CD4-positive, alpha-beta T cell treated with Interleukin-15 for 1 hour (primary cell): ENCODE data around the gene STIM2.

Experiments used
- DNase-seq: peaks from one replicate; pipeline ENCODE4 v3.0.0-alpha.2; 2020

The STIM2 gene

DNA sequence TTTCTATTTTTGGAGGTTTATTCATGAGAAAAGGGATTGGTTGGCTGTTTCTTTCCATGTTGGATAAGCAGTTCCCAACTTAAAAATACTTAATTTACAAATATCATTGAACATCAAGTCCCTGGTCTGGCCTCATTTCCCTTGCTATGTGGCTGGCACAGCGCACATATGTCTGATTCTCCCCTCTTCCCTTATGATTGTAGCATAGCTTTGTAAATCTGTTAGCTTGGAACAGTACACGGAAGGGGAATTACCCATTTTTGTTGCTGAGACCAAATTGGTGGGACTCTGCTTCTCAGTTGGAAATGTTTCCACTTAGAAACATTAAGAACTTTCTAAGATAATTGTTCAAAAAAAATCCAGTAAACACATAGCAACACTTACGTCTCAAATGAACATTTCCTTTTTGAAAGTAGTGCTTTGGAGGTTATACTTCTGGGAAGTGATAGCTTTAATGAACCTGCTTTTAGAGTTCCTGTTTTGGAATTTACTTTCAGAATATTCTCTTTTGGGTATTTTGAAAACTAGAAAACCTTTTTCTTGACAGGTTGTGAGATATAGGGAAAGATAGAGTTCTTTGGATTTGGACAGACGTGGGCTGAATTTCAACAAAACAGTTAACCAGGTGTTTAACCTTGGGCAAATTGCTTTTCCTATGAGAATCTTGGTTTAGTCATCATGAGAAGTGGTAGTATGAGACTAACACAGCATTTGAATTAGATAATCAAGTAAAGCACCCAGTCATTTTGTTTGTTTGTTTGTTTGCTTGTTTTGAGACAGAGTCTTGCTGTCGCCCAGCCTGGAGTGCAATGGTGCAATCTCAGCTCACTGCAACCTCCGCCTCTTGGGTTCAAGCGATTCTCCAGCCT is 47.3 kb downstream of the STIM2 start:
- DNase-seq = no peak

DNA sequence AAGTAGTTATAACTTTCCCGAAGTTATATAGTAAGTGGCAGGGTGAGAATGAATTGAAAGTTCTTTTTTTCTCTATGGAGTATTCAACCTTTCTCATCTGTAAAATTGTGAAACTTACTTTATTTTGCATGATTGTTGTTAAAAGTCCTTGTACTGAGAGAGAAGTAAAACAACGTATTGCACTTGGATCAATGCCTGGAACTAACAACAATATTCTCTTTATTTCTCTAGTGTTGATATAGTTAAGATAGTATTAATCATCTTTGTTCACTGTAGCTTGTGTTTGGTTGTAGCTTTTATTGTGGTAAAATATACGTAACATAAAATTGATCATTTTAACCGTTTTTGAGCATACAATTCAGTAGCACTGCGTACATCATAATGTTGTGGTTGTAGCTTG is 48.7 kb downstream of the STIM2 start:
- DNase-seq = no peak

DNA sequence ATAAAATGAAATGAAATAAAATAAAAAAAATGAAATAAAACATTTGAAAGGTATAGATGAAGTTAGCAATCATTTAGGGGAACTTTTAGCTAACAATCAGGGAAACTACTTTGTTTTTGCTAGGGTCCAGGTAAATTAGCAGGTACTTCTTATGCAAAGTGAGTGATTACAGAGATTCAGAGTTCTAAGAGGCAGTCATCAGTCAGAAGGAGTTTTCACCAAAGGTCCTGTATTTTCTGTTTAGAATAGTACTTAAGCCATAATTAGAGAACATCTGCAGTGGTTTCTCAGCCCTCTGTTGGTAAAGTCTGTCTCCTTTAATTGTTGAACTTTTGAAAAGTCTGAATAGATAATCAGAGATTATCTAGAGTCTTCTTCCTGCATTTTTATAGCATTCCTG is 50.6 kb downstream of the STIM2 start:
- DNase-seq = no peak

DNA sequence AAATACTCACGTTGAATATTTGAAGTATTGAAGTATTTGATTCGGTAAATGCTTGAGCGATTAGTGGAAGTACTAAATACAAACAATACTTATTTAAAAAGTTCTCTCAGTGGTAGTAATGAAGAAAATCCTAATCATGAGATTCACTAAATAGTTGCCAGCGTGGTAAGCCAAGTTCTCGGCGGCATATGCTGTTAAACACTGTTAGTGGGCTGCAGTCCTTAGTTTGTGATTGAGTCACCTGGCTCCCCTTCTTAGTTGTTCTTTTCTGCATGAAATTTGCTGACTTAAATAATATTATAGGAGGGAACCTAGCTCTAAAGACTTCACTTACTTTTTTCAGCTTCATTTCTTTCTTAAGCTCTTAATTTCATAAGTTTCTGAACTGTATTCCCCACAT is 51.4 kb downstream of the STIM2 start:
- no peak for DNase-seq

DNA sequence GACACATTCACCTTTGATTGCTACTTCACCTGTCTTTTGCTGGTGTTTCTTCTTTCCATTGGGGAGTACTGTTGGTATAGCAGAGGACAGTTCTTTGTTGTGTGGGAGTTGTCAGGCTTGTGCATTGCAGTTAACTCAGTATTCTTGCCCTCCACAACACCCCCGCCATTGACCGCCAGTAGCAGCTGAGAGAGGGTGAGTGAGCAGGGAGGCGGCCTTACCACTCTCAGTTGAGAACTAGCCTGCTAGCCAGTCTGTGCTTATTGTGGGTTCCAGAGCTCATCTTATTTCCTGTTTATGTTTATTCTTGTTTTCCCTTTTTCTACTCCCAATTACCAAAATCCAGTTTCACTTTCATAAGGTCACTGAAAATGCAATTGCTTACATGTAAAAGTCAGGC is 52.2 kb downstream of the STIM2 start:
- peak; percentile 17 for DNase-seq

DNA sequence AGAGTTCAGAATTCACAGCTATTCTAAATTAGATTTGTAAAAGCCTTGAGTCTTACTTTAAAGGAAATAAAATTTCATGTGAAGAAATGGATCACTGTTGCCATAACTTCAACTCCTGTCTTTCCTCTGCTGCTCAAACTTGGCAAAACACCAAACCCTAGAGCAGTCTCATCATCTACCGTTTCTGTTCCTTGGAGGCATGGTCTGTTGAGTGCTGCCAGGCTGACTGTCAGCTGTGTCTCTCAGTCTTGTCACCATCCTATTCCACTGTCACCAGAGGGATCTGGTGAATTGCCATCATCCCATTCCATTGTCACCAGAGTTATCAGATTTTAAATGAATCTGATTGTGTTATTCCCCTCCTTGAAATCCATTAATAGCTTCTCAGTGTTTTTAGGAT is 55.6 kb downstream of the STIM2 start:
- DNase-seq = no peak

DNA sequence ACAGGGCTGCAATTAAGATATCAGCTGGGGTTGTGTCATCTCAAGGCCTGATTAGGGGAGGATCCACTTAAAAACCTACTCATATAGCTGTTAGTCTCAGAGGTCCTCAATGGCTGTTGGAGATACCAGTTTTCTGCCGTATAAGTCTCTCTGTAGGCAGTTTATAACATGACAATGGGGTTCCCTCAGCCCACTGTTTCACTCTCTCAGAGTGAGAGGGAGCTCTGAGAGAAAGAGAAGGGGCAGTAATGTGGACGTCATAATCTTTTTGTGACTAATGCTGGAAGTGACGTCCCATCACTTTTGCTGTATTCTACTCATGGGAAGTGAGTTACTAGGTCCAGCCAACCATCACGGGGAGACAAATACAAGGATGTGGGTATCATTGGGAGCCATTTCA is 70.3 kb downstream of the STIM2 start:
- DNase-seq = no peak

DNA sequence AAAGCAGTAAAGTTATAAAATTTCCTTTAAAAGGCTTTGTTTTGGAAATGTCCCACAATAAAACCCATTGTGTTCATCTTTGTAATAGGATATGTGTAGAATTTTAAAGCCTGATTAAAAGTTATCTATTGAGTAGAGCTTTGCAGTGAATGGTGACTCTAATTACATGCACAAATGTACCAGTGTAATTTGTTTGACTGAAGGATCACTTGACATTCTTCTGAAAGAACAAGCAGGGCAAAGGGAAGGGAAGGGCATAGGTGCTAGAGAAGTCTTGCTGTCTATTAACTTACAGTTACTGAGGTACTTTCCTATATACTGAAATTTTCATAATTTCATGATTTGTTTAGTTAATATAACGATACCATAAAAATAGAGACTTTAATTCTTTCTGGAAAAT is 70.8 kb downstream of the STIM2 start:
- no peak for DNase-seq

DNA sequence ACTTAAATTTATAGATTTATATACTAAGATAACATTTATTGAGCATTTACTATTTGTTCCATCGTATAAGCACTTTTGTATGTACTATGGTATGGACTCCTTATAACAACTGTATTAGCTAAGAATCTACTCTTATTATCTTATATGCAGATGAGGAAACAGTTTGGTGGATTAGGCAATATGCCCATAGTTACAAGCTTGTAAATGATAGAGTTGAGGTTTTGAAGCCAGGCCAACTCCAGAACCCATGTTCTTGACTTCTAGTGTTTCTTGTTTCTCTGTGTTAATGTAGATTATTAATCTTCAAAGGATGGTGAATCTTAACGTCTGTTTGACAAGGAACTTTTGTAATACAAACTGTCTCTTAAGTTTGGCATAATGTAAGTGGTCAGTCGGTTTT is 71.3 kb downstream of the STIM2 start:
- DNase-seq = no peak

DNA sequence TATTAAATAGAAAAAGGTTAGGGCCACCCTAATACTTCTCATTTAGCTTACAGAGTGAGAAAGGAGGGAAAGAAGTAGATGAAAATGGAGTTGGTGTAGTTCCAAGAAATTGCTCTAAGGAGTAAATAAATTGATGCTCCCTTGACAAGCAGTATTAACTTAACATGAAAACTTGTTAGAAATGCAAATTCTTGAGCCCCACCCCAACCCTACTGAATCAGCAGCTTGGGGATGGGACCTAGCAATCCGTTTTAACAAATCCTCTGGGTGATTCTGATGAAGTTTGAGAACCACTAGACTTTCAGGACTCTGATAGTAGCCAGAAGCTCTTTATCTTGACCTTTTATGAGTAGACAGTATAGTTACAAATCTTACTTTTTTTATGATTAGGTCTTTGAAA is 74.8 kb downstream of the STIM2 start:
- no peak for DNase-seq

DNA sequence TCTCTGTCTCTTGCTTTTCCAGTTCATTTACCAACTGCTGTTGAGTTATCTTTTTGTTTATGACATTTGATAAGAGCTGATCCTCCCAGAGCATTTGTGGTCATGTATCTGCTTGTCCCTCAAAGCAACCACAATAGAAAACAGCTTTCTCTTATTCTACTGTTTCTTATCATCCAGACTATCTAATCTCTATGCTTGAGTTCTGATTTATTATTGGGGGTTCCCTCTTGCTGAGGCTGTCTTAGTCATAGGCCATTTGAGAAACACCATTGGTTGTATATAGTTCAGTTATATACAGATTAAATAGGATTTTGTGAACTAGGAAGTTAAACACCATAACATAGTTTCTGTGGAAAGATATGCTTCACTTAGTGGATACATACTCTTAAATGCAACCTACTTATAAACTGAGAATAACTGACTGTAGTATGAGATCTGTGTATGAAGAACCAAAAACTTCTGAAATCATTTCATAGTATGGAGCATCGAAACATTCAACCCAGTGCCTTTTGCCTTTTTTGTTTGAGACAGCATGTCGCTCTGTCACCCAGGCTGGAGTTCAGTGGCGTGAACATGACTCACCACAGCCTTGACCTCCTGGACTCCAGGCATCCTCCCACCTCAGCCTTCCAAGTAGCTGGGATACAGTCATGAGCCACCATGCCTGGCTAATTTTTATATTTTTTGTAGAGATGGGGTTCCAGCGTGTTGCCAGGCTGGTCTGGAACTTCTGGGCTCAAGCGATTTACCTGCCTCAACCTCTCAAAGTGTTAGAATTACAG is 75.8 kb downstream of the STIM2 start:
- no peak for DNase-seq

DNA sequence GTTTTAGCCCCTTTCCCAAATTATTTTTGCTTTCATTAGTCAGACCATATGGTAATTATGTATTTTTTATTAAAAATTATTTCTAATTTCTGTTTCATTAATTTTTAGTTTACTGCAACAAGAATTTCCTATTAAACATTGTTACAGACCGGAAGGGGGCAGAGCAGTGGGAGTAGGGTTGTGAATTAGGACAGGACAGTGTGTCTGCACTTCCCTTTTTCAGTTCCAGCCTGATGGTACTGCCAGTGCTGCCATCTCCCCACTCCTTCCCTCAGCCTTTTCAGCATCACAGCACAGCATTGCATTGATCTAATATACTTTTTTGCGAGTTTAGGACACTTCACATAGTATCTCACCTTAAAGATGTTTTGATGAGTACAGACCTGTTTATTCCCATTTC is 76.5 kb downstream of the STIM2 start:
- peak; percentile 16 for DNase-seq

DNA sequence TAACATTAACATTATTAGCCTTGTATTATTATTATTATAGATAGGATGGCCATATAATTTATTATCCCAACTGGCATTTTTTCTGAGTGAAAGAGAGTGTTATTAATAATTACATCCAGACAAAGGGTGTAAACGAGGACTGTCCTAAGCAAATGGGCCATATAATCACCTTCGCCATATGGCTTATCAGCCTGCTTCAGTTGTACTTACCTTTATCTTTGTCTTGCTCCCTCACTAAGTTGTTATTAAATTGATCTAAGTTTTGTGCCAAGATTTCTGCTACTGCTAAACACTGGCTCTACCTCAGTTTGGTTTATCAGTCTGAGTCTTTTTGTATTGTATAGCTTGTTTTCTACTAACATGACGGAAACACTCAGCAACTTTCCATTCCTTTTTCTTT is 76.9 kb downstream of the STIM2 start:
- no peak for DNase-seq

DNA sequence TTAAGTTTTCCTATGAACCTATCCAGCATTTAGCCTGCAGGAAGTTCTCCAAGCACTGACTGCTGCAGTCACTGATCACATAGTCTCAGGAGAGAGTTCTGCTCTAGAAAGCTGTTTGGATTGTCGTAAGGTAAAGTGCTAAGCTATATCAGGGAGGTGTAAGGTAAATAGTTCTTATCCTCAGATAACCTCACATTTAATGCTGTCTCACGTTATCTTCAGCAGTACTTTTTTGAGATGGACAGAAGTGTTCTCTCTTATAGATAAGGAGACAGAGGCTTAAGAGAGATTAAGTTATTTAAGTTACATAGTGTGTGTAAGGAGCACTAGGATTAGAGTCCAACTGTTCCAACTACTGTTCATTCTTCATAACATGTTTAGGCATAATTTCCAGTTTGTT is 77.9 kb downstream of the STIM2 start:
- DNase-seq = no peak

DNA sequence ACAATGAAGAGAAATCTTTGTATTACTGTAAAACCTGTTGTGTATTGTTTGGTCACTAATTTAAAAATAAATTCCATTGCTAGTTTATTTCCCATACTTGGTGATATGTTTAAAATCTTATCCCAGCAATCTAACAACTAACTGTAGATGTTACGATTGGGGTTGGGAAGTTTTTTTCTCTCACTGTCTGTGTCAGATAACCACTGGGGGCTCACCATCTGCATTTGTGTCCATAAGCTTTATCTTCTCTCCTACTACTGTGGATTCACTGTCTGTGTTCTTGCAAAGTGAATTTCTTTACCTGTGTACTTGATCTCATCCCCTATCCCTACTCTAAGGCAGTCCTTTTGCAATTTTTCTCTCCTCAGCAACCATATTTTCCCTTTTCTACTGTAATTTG is 81.3 kb downstream of the STIM2 start:
- DNase-seq = no peak

DNA sequence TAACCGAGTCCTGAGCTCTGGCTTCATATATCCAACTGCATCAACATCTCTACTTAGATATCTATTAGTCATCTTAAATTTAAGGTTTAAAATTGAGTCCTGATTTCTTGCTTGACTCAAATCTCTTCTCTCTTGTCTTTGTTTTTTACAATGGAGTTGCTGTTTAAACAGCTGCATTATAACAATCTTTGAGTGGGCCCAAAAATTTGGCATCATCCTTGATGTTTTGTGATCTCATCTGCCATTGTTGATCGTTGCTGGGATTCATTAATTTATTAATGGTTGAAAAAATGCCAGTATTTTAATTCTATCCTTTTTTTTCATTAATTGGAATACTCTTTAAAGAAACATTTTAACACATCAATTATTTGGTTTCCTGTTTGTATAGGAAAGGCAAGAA is 82.2 kb downstream of the STIM2 start:
- no peak for DNase-seq

DNA sequence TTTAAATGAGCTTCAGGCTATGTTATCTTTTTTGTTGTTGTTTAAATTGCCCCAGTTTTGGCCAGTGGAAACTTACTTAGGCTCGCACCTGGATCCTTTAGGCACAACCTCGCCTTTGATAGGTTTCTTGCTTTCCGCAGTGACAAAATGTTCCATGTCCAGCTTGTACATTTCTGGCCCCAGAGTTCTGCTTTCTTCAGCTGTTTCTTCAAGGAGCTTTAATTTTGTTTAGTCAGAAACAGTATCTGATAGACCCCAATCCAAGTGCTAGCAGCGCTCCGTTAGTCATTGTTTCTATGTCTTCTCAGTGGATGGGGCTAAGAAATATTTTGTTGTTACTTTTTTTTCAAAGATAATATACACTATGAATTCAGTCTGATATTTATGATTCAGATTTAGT is 82.8 kb downstream of the STIM2 start:
- DNase-seq = no peak

DNA sequence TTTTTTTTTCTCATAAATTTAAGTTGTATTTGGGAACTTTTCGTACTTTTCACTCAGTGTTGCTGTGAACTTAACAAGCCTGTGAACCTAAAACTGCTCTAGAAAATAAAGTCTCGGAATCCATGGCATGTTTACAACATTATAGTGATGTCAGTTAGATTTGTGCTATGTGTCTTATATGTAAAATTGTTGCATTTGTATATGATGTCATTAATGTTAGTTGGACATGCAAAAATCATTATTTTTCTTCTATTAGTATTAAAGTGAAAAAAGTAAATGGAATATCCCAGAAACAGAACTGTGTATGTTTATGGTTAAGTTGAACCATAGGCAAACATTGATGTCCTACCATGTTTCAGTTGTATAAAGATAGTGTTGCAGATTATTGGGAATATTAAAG is 85.2 kb downstream of the STIM2 start:
- no peak for DNase-seq

DNA sequence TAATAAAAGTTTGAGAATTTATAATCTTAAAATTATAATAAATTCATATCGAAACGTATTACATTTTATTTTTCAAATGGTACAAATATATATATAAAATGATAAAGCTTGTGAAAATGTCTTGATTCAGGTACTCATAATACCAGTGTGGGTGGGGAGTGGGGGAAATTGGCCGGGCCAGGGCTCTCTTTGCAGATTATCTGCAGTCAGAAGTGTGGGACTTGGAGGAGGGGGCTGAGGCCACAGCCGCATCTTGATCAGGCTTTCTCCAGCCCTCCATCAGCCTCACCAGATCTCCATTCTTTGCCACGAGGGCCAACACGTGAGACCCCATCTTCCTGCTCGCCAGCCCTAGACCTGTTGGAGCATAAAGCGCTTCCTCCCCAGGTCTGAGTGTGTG is 86.7 kb downstream of the STIM2 start:
- no peak for DNase-seq

DNA sequence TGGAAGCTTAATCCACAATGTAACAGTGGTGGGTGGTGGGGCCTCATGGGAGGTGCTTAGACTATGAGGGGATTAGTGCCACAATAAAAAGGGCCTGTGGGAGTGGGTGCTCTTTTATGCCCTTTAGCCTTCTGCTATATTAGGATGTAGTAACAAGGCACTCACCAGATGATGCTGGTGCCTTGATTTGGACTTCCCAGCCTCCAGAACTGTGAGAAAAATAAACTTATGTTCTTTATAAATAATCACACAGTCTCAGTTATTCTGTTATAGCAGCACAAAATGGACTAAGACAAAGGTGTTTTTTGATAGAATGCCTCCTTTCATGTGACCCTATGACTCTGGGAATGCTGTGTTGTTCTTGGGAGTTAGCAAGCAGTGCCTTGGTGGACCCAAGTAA is 89.8 kb downstream of the STIM2 start:
- no peak for DNase-seq

DNA sequence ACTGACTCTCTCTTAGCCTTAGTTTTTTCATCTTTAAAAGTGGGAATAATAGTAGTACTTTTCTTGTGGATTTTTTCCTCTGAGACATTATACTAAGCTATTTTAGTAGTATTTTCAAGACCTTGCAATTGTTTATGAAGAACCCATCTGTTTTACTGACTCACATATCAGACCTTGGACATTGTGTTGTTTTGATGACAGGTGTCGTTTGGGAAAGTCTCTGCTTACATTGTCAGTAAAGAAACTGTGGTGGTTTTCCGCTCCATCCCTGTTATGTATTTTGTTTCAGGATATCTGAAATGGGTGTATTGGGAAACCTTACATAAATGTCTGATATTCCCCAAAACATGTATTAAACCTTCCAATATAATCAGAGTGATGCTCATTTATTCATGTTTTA is 92.2 kb downstream of the STIM2 start:
- no peak for DNase-seq

DNA sequence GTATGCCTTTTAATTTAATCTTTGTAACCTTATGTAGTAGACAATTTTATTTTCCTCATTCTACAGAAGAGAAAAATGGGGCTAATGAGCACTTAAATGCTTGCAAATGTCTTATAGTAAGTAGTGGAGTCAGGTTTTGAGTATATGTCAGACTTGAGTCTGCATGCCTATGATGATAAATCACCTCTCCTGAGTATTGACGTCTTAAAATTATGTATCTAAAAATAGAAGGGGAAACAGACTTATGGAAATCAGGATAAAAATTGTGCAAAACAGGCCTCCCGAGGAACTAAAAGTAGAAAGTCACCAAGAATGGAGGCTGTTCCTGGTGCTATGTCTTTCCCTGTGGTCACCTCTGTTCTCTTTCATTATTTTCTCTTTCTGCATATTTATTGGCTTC is 92.7 kb downstream of the STIM2 start:
- DNase-seq = no peak

DNA sequence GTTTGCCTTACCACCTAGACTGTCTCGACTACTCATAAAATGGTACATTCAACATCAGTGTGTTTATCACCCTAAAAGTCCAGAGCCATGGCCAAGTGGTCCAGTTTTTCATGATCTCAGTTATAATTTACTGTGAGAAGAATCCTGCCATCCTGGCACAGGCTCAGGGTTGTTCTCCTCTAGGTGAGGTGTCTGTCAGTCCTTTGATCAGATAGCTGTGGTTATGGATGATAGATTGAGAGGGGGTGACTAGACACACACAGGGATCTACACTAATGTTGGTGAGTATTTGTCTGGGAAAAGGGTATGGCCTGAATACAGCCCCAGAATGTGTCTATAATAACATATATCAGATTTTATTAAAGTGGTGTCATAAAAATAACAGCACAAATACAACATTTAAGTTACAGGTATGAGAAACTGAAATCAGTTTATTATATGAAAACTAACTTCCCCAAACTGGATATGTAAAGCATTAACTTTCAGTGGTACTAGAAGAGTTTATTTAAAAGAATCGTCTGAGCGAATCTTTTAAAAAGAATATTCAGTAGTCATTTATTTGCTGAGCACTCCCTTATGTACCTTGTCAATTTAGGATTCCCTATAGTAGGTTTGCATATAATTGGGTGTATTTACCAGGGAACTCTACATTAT is 93.3 kb downstream of the STIM2 start:
- DNase-seq = no peak

DNA sequence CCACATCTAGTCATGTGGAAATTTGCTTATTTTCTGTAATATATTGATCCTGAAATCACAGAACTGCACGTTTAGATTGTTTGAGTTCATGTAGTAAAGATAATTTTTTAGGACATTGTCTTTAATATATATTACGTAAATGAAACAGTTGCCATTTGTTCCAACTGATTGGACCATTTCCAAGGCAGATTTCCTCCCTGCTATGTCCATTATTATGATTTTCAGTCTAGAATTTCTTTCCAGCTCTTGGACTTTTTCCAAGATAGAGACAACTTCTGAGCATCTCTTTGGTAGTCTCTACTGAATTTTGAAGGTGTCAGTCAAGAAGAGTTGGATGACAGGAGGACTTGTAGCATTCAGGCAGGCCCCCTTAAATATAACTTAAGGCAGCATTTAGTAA is 94.6 kb downstream of the STIM2 start:
- no peak for DNase-seq
